ENCODE data around the gene RNF26. TPM values are rescaled to one million over a fixed set of nuclear protein-coding genes. Genes with fewer than 3 reads are reported as not detected.
"Not testable (repeated sequence)": the region's sequence is repeated elsewhere in the genome, so short reads cannot be mapped to it uniquely, and the experiment has no call there.

RNF26 gene
- total RNA-seq, 1 donor from 2014 or later = 13.2 TPM

DNA sequence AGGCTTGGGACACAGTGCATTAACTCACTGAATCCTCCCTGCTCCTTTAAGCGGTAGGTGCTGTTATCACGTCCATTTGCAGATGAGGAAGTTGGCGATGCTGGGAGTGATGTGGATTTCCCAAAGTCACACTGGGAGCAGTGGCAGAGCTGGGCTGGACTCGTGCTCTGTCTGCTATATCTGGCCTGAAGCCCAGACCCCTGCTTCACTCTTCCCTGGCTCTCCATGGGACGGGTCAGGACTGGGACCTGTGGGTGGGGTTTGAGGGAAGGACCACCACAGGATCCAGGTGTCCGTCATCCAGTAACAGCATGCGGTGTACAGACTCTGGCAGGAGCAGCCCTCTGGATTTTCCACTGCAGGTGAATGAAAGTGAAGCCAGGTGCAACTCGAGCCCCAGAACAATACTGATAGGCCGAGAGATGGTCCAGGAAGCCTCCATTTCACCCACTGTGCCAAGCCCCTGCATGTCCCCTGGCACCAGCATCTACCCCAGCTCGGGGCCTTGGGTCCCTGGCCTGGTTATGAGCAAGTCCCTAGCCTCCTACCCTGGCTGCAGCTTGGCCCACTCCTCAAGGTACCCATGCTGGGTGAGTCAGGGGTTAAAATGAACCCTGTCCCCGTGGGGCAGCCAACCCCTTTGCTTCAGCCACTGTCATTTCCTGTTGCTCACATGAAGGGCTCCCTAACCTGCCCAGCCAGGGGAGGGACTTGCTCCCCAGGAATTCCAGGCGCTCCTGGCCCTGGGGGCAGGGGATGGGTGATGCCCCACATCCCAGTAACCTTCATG is 43.0 kb downstream of the RNF26 start:
- DNase-seq = peak; percentile 50
- intact Hi-C loops (cut with micrococcal nuclease) = no loop called here
- peak; percentile 7 for ATAC-seq

DNA sequence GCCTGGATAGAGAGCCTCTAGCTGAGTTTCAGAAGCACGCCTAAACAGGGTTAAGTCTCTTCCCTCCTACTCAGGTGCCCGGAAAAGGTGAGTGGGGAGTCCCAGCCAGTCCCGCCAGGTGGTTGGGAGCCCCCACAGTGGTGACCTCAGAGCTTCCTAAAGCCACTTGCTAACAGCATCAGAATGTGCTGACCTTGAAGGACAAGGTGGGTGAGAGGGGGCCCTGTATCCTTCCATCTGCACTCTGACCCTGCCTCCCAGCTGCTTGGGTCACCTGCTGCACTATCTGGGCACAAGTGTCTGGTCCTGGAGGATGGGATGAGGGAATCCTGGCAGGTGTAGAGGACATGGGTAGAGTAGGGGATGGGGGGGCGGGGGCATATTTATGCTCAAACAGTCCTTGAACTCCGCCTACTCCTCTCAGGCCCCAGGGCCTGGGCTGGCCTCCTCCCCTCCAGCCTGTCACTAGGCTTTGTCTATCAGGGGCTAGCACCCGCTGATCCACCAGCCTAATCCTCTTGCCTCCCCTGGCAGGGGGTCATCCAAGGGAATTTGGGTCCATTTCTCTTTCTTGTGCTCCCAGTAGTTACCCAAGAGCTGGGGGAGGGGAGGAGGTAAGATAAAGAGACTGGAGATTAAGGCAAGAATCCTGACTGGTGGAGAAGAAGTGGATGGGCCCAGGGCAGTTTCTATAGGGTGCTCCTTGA is 43.8 kb downstream of the RNF26 start:
- ATAC-seq = no peak
- intact Hi-C loops (cut with micrococcal nuclease) = no loop called here
- no peak for DNase-seq

DNA sequence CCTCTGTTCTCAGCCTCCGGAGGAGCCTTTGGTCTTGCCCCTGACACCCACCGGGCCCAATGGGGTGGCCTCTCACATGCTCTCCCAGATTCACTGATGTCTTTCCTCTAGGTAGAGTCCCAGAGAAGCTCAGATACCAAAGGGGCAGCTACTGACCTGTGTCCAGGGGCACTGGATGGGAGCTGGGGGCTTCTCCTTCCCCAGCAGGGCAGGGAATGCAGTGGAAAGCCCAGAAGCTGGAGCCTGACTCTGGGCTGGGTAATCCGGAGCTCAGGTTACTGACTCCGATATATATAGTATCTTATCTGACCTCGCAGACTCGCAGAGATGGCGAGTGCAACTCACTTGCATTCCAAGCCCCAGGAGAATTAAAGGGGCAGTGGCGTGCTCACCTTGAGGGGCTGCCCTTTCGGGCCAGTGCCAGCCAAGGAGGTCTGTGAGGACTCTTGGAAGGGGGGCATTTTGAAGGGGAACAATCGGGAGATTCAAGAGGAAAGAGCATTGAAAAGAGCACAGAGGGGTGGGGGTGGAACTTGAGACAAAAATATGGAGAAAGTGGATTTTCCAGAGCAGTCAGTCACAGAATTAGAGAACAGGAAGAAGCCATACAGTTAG is 44.6 kb downstream of the RNF26 start:
- intact Hi-C loops (cut with micrococcal nuclease) = no loop called here
- ATAC-seq = peak; percentile 10
- DNase-seq = peak; percentile 54

GRCh38 chr11:119380160-119380826 is 46.0 kb downstream of the RNF26 start:
- intact Hi-C loops (cut with micrococcal nuclease) = no loop called here
- ATAC-seq (no peak), DNase-seq (no peak)

DNA sequence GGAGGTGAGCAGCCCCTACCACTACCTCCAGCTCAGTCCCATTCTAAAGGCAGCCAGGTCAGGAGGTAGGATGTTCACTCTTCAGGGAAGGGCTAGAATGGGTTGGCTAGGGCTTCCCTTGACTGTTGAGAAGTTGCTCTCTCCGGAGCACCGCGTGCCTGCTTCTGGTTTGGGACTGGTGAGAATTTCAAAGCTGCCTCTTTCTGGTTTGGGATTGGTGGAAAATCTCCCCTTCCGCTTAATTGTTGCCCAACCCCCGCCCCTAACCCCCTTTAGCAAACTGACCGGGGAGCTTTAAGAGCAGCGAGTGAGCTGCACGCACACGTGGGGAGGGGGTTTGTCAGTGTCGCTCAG is 46.5 kb downstream of the RNF26 start:
- DNase-seq = no peak
- ATAC-seq = no peak
- intact Hi-C loops (cut with micrococcal nuclease) = no loop called here

- ATAC-seq = peak; percentile 88
Observed at GRCh38 chr11:119381181-119381988, 47.1 kb downstream of the RNF26 start, which contains the start of gene USP2. TSS of gene USP2 (minus strand) at chr11:119381690. CDS start at chr11:119373480, 8,210 bp downstream.

DNA sequence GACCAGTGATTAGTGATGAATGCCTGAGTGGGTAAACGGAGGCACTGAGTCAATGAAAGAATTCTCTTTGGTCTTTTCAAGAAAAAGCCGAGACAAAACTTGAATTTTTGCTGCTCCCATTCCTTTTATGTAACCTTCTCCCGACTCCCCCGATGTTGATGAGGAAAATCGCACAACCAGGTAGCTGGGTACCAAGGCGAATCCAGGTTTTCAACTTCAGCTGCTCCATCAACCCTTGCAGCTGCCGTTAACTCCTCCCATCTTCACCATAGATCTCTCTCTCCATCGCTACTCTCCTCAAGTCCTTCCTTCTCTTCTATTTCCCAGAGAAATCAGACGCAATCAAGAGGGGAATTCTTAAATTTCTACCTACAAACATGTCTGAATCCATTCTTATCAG is 47.8 kb downstream of the RNF26 start:
- intact Hi-C loops (cut with micrococcal nuclease) = no loop called here
- DNase-seq (no peak), ATAC-seq (no peak)

More at GRCh38 chr11:119381181-119381988, 47.1 kb downstream of the RNF26 start, which contains the start of gene USP2:
- intact Hi-C loops (cut with micrococcal nuclease) = no loop called here
- peak; percentile 98 for DNase-seq

DNA sequence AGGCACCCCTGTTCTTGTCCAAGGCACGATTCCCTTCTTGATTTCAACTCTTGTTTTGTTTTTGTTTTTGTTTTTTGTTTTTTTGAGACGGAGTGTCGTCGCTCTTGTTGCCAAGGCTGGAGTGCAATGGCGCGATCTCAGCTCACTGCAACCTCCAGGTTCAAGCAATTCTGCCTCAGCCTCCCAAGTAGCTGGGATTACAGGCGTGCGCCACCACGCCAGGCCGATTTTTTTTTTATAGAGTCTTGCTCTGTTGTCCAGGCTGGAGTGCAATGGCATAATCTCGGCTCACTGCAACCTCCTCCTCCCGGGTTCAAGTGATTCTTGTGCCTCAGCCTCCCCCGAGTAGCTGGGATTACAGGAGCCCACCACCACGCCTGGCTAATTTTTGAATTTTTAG is 48.2 kb downstream of the RNF26 start:
- DNase-seq; ATAC-seq; intact Hi-C loops (cut with micrococcal nuclease): not testable (repeated sequence)

- ATAC-seq (no peak), DNase-seq (no peak)
- intact Hi-C loops (cut with micrococcal nuclease) = no loop called here
Observed at GRCh38 chr11:119384332-119384731, 50.0 kb downstream of the RNF26 start.

Small RNA genes within 50 kb of the gene (microRNA-seq; reads per million reads assigned to microRNA genes)
- gene MIR6756 (ENCODE audit: borderline number of aligned reads) = not detected

Other genes starting within 250 kb of the RNF26 start
- 24.9 TPM for gene HMBS, start 249.6 kb upstream of the RNF26 start, total RNA-seq
- 18.6 TPM for gene DPAGT1, start 232.7 kb upstream of the RNF26 start, total RNA-seq
- gene C2CD2L, start 227.2 kb upstream of the RNF26 start, total RNA-seq = 9.6 TPM
- 12.8 TPM for gene HINFP, start 212.9 kb upstream of the RNF26 start, total RNA-seq
- gene ABCG4, start 185.5 kb upstream of the RNF26 start, total RNA-seq = 1.1 TPM
- 31.2 TPM for gene NLRX1, start 165.8 kb upstream of the RNF26 start, total RNA-seq
- 1.1 TPM for gene NHERF4, start 149.1 kb upstream of the RNF26 start, total RNA-seq
- 7.1 TPM for gene CBL, start 128.2 kb upstream of the RNF26 start, total RNA-seq
- gene MCAM, start 17.4 kb upstream of the RNF26 start, total RNA-seq = 44.7 TPM
- gene C1QTNF5, start 6.4 kb downstream of the RNF26 start, total RNA-seq = 14.4 TPM
- not detected for gene MFRP, start 12.2 kb downstream of the RNF26 start, total RNA-seq
- 173 TPM for gene USP2, start 47.2 kb downstream of the RNF26 start, total RNA-seq
- 1.5 TPM for gene THY1, start 88.6 kb downstream of the RNF26 start, total RNA-seq